Measurements from ENCODE around the gene MAML1. TPM values are rescaled to one million over a fixed set of nuclear protein-coding genes. Genes with fewer than 3 reads are reported as not detected.
"Not testable (repeated sequence)": the region's sequence is repeated elsewhere in the genome, so short reads cannot be mapped to it uniquely, and the experiment has no call there.

MAML1 gene
- total RNA-seq, 2 donors from 2014 or later = 18.1 to 18.2 TPM

DNA sequence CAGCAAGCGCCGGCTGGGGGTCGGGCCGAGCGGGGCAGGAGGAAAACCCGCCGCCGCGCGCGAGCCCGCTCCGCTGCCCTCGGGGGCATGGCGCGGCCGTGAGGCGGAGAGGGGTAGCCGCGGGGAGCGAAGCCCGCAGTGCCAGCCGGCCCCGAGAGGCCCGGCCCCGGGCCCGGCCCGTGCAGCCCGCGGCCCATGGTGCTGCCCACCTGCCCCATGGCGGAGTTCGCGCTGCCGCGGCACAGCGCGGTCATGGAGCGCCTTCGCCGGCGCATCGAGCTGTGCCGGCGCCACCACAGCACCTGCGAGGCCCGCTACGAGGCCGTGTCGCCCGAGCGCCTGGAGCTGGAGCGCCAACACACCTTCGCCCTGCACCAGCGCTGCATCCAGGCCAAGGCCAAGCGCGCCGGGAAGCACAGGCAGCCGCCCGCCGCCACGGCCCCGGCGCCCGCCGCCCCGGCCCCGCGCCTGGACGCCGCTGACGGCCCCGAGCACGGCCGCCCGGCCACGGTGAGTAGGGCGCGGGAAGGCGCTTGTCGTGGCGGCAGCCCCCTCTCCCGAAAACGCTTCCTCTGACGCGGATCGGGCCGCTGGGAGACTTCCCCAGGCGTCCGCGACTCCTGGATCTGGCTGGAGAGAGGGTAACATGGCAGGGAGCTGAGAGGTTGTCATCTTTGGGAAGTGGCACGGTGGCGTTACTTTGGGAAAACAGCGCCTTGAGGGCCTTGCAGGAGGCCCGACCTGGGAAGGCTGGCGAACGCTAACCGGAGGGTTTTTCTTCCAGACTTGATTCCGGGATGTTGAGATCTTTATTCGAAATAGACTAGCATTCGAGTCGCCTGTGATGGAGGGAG is 523 bp downstream of the MAML1 start:
- H3K27ac ChIP-seq = peak overlapping the region; percentile 85 to 94 (median 91)
- peaks cover 0 to 16% of the 10 kb centered on the region in 2 donors for H3K36me3 ChIP-seq (replicated peaks in 1 of 2; ENCODE audit: insufficient read depth in 1 of 2, low read depth in 2 of 2)
- TF ChIP-seq, protein P1, sequence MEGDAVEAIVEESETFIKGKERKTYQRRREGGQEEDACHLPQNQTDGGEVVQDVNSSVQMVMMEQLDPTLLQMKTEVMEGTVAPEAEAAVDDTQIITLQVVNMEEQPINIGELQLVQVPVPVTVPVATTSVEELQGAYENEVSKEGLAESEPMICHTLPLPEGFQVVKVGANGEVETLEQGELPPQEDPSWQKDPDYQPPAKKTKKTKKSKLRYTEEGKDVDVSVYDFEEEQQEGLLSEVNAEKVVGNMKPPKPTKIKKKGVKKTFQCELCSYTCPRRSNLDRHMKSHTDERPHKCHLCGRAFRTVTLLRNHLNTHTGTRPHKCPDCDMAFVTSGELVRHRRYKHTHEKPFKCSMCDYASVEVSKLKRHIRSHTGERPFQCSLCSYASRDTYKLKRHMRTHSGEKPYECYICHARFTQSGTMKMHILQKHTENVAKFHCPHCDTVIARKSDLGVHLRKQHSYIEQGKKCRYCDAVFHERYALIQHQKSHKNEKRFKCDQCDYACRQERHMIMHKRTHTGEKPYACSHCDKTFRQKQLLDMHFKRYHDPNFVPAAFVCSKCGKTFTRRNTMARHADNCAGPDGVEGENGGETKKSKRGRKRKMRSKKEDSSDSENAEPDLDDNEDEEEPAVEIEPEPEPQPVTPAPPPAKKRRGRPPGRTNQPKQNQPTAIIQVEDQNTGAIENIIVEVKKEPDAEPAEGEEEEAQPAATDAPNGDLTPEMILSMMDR (IDR thresholded peaks at IDR 0.05) = no peak
- peak in 1 of 3 donors; percentile 35 for TF ChIP-seq POLR2A (IDR thresholded peaks at IDR 0.05)
- no peaks in the 10 kb centered on the region for H3K27me3 ChIP-seq
- intact Hi-C loops (cut with DNase I) = no loop called here
- peaks cover 50% of the 10 kb centered on the region for H3K4me1 ChIP-seq
- 0% methylated on average over 11 to 74 of the region's 101 CpGs for WGBS, 2 donors
- H3K4me3 ChIP-seq = peak overlapping the region; percentile 37 to 54
- DNase-seq (peak; percentile 55 to 65 (median 57)), ATAC-seq (peak; percentile 47)
- no peaks in the 10 kb centered on the region for H3K9me3 ChIP-seq

DNA sequence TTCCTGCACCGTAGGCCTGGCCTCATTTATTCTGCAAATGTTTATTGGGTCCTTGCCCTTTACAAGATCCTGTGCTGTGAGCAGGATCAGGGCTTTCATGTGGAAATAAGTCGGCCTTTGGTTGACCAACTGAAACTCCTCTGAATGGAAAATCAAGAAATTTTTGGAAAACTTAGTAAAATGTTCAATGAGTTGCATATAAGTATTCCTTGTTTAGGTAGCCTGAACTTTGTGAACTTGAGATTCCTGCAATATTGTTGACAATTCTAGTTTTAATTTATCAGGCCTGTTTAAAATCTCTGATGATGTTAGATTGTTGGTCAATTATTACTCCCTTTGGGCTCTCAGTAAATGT is 1.1 kb downstream of the MAML1 start:
- peak overlapping the region; percentile 37 to 54 for H3K4me3 ChIP-seq
- no peak for TF ChIP-seq POLR2A (IDR thresholded peaks at IDR 0.05)
- TF ChIP-seq, protein P1 (IDR thresholded peaks at IDR 0.05) = no peak
- no peaks in the 10 kb centered on the region for H3K27me3 ChIP-seq
- H3K4me1 ChIP-seq = peaks cover 56% of the 10 kb centered on the region
- no peak for DNase-seq
- WGBS, 2 donors = 0 to 3% methylated on average over 2 of the region's 2 CpGs
- no peak for ATAC-seq
- peak overlapping the region in 3 of 4 donors; percentile 89 to 94 (median 93) for H3K27ac ChIP-seq
- H3K9me3 ChIP-seq = no peaks in the 10 kb centered on the region
- peaks cover 0 to 11% of the 10 kb centered on the region in 2 donors for H3K36me3 ChIP-seq (replicated peaks in 1 of 2; ENCODE audit: insufficient read depth in 1 of 2, low read depth in 2 of 2)
- intact Hi-C loops (cut with DNase I) = no loop called here

DNA sequence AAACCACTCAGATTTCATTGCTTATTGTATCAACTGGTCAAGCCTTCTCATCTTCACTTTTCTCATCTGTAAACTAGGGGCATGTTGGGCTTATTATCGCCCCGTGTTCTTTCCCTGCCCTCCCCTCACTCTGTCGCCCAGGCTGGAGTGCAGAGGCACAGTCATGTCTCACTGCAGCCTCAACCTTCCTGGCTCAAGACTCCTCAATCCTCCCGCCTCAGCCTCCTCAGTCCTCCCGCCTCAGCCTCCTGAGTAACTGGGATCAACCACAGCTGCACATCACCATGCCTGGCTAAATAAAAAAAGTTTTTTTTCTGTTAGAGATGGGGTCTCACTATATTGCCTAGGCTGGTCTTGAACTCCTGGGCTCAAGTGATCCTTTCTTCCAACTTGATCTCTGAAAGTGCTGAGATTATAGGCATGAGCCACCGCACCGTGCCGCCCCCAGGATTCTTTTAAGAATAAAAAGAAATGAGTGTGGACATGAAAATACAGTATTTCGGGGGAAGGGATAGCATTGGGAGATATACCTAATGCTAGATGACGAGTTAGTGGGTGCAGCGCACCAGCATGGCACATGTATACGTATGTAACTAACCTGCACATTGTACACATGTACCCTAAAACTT is 2.0 kb downstream of the MAML1 start:
- no peaks in the 10 kb centered on the region for H3K27me3 ChIP-seq
- intact Hi-C loops (cut with DNase I) = no loop called here
- WGBS, 2 donors = 71% methylated on average over 12 of the region's 12 CpGs
- peak overlapping the region in 1 of 4 donors; percentile 93 for H3K27ac ChIP-seq
- no peak overlapping the region for H3K4me3 ChIP-seq
- H3K9me3 ChIP-seq = no peaks in the 10 kb centered on the region
- TF ChIP-seq, protein P1 (IDR thresholded peaks at IDR 0.05) = no peak
- no peak for TF ChIP-seq POLR2A (IDR thresholded peaks at IDR 0.05)
- peaks cover 58% of the 10 kb centered on the region for H3K4me1 ChIP-seq
- no peak for DNase-seq
- peaks cover 0 to 4% of the 10 kb centered on the region in 2 donors for H3K36me3 ChIP-seq (replicated peaks in 1 of 2; ENCODE audit: insufficient read depth in 1 of 2, low read depth in 2 of 2)
- no peak for ATAC-seq

DNA sequence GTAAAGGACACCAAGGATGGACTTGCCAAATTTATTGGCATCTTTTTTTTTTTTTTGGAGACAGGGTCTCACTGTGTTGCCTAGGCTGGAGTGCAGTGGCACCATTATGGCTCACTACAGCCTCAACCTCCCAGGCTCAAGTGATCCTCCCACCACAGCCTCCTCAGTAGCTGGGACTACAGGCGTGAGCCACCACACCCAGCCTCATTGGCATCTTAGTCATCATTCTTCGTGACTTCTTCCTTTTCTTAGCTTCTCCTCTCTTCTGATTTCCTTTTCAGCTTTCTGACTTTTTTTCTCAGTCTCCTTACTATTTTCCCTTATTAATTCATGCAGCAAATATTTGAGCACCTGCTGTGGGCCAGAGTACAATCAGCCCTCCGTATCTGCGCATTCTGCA is 6.1 kb downstream of the MAML1 start:
- no peak for ATAC-seq
- Histone ChIP-seq H3K4me1 (peaks cover 55% of the 10 kb centered on the region), H3K36me3 (replicated peaks in 1 of 2; ENCODE audit: insufficient read depth in 1 of 2, low read depth in 2 of 2) (no peaks in the 10 kb centered on the region), H3K4me3 (no peak overlapping the region), H3K27ac (no peak overlapping the region), H3K27me3 (no peaks in the 10 kb centered on the region), H3K9me3 (no peaks in the 10 kb centered on the region)
- DNase-seq = no peak
- intact Hi-C loops (cut with DNase I) = no loop called here
- 87 to 94% methylated on average over 4 of the region's 4 CpGs for WGBS, 2 donors
- TF ChIP-seq POLR2A (IDR thresholded peaks at IDR 0.05) = no peak
- TF ChIP-seq, protein P1 (IDR thresholded peaks at IDR 0.05) = no peak

DNA sequence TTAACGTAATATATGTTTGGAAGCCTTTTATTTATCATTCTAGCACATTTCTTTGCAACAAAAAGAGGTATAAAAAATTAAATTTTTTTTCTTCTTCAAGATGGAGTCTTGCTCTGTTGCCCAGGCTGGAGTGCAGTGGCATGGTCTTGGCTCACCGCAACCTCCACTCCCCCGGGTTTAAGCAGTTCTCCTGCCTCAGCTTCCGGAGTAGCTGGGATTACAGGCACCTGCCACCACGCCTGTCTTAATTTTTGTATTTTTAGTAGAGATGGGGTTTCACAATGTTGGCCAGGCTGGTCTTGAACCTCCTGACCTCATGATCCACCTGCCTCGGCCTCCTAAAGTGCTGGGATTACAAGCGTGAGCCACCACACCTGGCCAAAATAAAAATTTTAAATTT is 11.5 kb downstream of the MAML1 start:
- intact Hi-C loops (cut with DNase I); H3K27ac ChIP-seq; H3K9me3 ChIP-seq; H3K4me3 ChIP-seq; H3K27me3 ChIP-seq; ATAC-seq; DNase-seq; H3K36me3 ChIP-seq (replicated peaks in 1 of 2; ENCODE audit: insufficient read depth in 1 of 2, low read depth in 2 of 2): not testable (repeated sequence)
- WGBS, 2 donors = 90 to 93% methylated on average over 7 of the region's 7 CpGs
- H3K4me1 ChIP-seq = peaks cover 14% of the 10 kb centered on the region

Data from body of pancreas (tissue), 4 donors.